Activated CD4-positive, alpha-beta T cell treated with anti-CD3 and anti-CD28 coated beads, Interleukin-2, amount 10 ng/mL, durations not matched to agents 7 days and 5 days (primary cell): ENCODE results near the gene SUMO2. TPM values are rescaled to one million over a fixed set of nuclear protein-coding genes. Genes with fewer than 3 reads are reported as not detected.

Experiments used
- CTCF ChIA-PET: fragments of 350-600 bp; sonication (Branson Sonifier 250); formaldehyde crosslinking; loops from one replicate; lab custom pipeline; 2021; ENCODE audit warnings: antibody characterized with exemption; lab: Charles Lee
- POLR2A ChIA-PET: fragments of 350-600 bp; sonication (Branson Sonifier 250); formaldehyde crosslinking; loops from one replicate; lab custom pipeline; 2021; ENCODE audit warnings: antibody characterized with exemption; lab: Charles Lee
- DNase-seq: peaks from one replicate; pipeline ENCODE4 v3.0.0-alpha.2; 2020
- H3K27ac Mint-ChIP-seq: one replicate; pipeline ENCODE4 v1.8.0; 2021; ENCODE audit warnings: mild to moderate bottlenecking, moderate library complexity, mixed read lengths
- H3K27me3 Mint-ChIP-seq: one replicate; pipeline ENCODE4 v1.8.0; 2021; ENCODE audit warnings: mixed read lengths
- H3K36me3 Mint-ChIP-seq: one replicate; pipeline ENCODE4 v1.8.0; 2021; ENCODE audit warnings: low read depth, mixed read lengths
- H3K4me1 Mint-ChIP-seq: one replicate; pipeline ENCODE4 v1.8.0; 2021; ENCODE audit warnings: mixed read lengths
- H3K4me3 Mint-ChIP-seq: one replicate; pipeline ENCODE4 v1.8.0; 2021; ENCODE audit warnings: mild to moderate bottlenecking, moderate library complexity, mixed read lengths
- H3K9me3 Mint-ChIP-seq: one replicate; pipeline ENCODE4 v1.8.0; 2021; ENCODE audit warnings: mixed read lengths
- total RNA-seq, 2 experiments: library from RNA; stranded (reverse); gene quantifications; one replicate each; pipeline ENCODE4 v1.2.3, GENCODE V29; 2021

SUMO2 gene
- total RNA-seq = 100 to 1,000 TPM; 527 to 642 TPM

DNA sequence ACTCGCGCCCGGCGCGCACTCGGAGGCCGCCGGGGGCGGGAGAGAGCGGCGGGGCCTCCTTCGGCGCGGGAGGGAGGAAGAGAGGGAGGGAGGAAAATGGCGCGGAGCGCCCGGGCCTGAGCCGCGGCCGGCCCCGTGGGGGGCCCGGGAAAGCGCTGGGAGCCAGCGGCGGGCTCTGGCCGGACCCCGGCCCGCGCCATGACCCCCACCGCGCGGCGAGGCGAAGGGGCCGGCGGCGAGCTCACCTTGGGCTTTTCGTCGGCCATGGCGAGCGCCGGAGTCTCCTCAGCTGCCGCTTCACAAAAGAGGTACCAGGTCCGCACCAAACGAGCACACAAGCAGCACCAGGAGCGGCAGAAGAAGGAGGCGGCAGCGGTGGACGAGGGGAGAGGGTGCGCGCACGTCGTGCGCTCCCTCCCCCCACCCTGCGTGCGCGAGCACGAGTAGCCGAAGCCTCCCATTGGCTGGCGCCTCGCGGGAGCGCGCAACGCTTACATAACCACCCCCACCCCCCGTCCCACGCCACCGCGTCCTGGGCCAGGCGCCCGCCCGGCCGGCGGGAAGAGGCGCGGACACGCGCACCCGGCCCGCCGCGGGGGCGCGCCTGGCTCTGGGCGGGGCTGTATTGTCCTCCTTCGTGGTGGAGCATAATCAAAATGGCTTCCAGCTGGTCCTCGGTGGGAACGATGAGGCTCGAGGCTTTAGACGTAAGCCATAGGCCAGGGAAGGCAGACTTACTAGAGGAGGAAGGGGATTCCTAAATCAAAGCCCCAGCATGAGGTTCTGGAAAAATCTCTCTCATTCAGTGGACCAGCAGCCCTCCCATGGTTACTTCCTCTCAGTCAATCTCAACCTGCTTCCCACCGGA is at the start of gene SUMO2:
SUMO2 (minus strand) TSS at position 391 of the 868 bp plus-strand sequence; CDS start at position 266, 125 bp downstream.
- POLR2A ChIA-PET = no interaction called here
- Mint-ChIP-seq H3K27me3 (no peaks in the 10 kb centered on the region), H3K4me1 (peaks cover 43% of the 10 kb centered on the region), H3K9me3 (no peaks in the 10 kb centered on the region), H3K27ac (peak within 1 kb of the TSS; percentile 99), H3K36me3 (peaks cover 36% of the 10 kb centered on the region), H3K4me3 (peak within 1 kb of the TSS; percentile 84)
- DNase-seq = peak; percentile 93
- CTCF ChIA-PET = interaction anchor here (0.6 to 2.0 kb wide), 8 partner anchors 11 to 310 kb away, joined by 3 to 14 read pairs (median 4); partner anchors contain the start of genes FDXR and MIF4GD

DNA sequence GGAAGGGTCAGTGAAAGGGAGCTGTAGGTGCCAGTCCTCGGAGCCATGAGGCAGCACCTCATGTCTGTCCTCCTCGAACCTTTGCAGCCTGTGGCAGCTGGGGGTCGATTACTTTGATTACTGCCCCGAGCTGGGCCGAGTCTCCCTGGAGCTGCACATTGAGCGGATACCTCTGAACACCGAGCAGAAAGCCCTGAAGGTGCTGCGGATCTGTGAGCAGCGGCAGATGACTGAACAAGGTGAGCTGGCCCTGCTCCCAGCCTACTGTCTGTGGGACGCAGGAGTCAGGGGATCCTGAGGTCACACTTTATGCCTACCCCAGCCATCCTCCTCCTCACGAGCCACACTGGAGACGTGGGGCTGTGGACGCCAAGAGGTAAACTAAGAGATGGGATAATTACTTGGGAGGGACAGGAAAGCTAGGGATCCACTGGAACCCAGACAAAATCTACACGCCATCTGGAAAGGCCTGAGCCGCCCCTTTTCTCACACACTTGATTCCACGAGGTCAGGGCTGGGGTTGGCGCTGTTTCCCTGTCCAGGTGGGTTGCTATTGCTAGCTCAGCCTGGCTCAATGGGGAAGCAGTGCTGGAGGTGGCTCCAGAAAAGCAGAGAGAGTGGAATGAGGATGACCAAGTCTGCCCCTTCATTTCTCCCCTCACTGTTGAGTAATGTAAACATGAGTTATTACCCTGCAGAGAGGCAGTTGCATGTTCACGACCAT is 49.1 kb upstream of the SUMO2 start:
- ChIA-PET CTCF (interaction anchor here (0.6 to 1.3 kb wide), 5 partner anchors 12 to 117 kb away, joined by 3 to 6 read pairs (median 3); partner anchors contain the start of gene MIF4GD), POLR2A (interaction anchor here (0.5 kb wide), 1 partner anchor 30 kb away, joined by 4 read pairs; no protein-coding TSS in a partner anchor)
- H3K27ac Mint-ChIP-seq = no peak overlapping the region
- DNase-seq = no peak
- no peaks in the 10 kb centered on the region for H3K9me3 Mint-ChIP-seq
- peaks cover 48% of the 10 kb centered on the region for H3K36me3 Mint-ChIP-seq
- no peaks in the 10 kb centered on the region for H3K27me3 Mint-ChIP-seq
- H3K4me1 Mint-ChIP-seq = no peaks in the 10 kb centered on the region
- no peak overlapping the region for H3K4me3 Mint-ChIP-seq

DNA sequence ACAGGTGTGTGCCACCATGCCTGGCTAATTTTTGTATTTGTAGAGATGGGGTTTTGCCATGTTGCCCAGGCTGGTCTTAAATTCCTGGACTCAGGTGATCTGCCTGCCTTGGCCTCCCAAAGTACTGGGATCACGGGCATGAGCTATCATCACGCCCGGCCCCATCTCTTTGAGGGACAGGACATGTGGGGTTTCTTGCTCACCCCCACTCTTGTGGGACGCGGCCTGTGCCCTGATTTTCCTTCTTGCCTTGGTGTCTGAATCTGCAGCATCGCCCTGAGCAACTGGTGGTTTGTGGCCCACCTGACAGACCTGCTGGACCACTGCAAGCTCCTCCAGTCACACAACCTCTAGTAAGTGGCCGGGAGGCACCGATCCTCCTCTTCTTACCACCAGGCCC is 48.3 kb upstream of the SUMO2 start:
- H3K4me1 Mint-ChIP-seq = no peaks in the 10 kb centered on the region
- no peak for DNase-seq
- CTCF ChIA-PET = interaction anchor here (1.1 to 1.3 kb wide), 4 partner anchors 13 to 23 kb away, joined by 3 to 5 read pairs (median 4); no protein-coding TSS in a partner anchor
- no peak overlapping the region for H3K4me3 Mint-ChIP-seq
- H3K36me3 Mint-ChIP-seq = peaks cover 40% of the 10 kb centered on the region
- no peaks in the 10 kb centered on the region for H3K27me3 Mint-ChIP-seq
- no peaks in the 10 kb centered on the region for H3K9me3 Mint-ChIP-seq
- POLR2A ChIA-PET = no interaction called here
- H3K27ac Mint-ChIP-seq = no peak overlapping the region

DNA sequence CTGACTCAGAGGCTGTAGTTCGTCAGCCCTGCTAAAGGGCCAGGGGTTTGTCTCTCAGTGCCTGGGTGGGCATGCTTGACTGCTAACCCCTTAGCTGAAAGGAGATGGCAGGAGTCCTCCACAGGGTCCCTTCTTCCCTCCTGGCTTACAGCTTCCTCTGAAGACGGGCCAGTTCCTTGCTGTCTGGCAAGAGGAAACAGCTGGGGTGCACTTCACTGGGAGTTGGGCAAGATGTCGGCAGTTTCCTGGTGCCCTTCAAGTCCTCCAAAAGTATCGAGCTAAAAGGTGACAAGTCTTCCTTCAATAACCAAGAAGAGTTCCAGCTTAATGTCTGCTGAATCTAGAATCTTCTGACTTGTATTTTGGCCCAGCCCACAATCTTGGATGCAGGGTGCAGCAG is 46.1 kb upstream of the SUMO2 start:
- Mint-ChIP-seq H3K4me3 (no peak overlapping the region), H3K9me3 (no peaks in the 10 kb centered on the region), H3K36me3 (peaks cover 33% of the 10 kb centered on the region), H3K27ac (no peak overlapping the region), H3K4me1 (no peaks in the 10 kb centered on the region), H3K27me3 (no peaks in the 10 kb centered on the region)
- POLR2A ChIA-PET = no interaction called here
- DNase-seq = no peak
- CTCF ChIA-PET = interaction anchor here (0.6 to 1.9 kb wide), 7 partner anchors 11 to 219 kb away, joined by 3 to 11 read pairs (median 3); partner anchors contain the start of gene MIF4GD

DNA sequence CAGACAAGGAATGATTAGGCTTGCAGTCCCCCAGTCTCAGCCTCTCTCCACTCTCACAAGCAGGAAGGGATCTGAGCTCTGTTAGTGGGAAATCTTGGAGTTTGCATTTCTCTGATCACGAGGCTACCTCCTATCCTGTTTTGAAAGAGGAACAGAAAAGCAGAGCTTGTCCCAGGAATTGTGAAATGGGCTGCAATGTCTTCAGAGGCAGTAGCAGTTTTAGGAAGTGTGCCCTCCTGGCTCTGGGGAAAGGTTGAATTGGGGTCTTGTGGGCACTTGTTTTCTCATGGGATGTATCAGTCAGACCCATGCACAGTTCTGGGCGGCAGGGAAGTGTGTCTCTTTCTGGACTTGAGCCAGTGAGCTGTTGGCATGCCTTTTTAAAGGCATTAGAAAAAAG is 45.5 kb upstream of the SUMO2 start:
- Mint-ChIP-seq H3K4me3 (no peak overlapping the region), H3K4me1 (no peaks in the 10 kb centered on the region), H3K27ac (peak overlapping the region; percentile 3), H3K9me3 (no peaks in the 10 kb centered on the region), H3K27me3 (no peaks in the 10 kb centered on the region), H3K36me3 (peaks cover 33% of the 10 kb centered on the region)
- ChIA-PET POLR2A (no interaction called here), CTCF (interaction anchor here (0.6 to 1.9 kb wide), 6 partner anchors 12 to 220 kb away, joined by 3 to 11 read pairs (median 3); no protein-coding TSS in a partner anchor)
- no peak for DNase-seq

DNA sequence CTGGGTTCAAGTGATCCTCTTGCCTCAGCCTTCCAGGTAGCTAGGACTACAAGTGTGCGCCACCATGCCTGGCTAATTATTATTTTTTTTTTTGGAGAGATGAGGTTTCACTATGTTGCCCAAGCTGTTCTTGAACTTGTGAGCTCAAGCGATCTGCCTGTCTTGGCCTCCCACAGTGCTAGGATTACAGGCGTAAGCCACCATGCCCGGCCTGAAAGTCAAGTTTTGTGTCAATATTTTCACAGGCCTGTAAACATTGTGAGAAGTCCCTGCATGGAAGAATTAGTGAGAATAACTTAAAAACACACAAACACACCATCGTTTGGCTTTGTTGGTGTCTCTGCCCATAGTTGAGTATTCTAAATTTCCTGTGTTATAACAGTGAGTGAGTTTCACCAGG is 45.0 kb upstream of the SUMO2 start:
- Mint-ChIP-seq H3K9me3 (no peaks in the 10 kb centered on the region), H3K4me1 (no peaks in the 10 kb centered on the region), H3K27me3 (no peaks in the 10 kb centered on the region), H3K36me3 (peaks cover 31% of the 10 kb centered on the region), H3K4me3 (no peak overlapping the region), H3K27ac (no peak overlapping the region)
- ChIA-PET CTCF (interaction anchor here (0.6 to 0.7 kb wide), 4 partner anchors 12 to 1201 kb away, joined by 3 to 7 read pairs (median 3); no protein-coding TSS in a partner anchor), POLR2A (no interaction called here)
- DNase-seq = no peak

DNA sequence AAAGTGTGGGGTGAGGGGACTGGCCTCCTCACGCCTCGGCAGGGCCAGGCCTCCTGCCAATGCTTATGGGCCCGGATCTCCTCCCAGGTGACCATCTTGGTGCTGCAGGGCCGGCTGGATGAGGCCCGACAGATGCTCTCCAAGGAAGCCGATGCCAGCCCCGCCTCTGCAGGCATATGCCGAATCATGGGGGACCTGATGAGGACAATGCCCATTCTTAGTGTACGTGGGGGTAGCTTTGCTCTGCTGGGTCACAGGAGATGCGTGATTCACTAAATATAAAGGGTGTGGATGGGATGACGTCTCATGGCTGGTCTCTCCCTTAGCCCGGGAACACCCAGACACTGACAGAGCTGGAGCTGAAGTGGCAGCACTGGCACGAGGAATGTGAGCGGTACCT is 42.3 kb upstream of the SUMO2 start:
- ChIA-PET CTCF (interaction anchor here (2.7 kb wide), 1 partner anchor 46 kb away, joined by 9 read pairs; the partner anchor contains the start of gene MIF4GD), POLR2A (interaction anchor here (0.6 kb wide), 1 partner anchor 32 kb away, joined by 5 read pairs; no protein-coding TSS in a partner anchor)
- Mint-ChIP-seq H3K27ac (no peak overlapping the region), H3K4me1 (no peaks in the 10 kb centered on the region), H3K9me3 (no peaks in the 10 kb centered on the region), H3K4me3 (no peak overlapping the region), H3K36me3 (peaks cover 30% of the 10 kb centered on the region), H3K27me3 (no peaks in the 10 kb centered on the region)
- no peak for DNase-seq

DNA sequence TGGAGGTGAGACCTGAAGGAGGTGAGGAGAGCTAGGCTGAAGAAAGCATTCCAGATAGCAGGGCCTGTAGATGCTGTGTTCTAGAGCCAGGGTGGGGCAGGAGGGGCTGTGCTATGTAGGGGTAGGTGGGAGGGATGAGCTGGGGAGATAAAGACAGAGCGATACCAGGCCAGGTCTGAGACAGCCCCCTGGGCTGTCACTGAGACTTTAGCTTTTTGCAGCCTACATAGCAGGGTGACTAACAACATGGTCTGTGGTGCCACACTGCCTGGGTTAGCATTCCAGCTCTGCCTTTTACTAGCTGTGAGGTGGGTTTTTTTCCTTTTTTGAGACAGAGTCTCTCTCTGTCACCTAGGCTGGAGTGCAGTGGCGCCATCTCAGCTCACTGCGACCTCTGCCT is 37.1 kb upstream of the SUMO2 start:
- Mint-ChIP-seq H3K4me1 (peaks cover 1% of the 10 kb centered on the region), H3K9me3 (no peaks in the 10 kb centered on the region), H3K27ac (no peak overlapping the region), H3K27me3 (no peaks in the 10 kb centered on the region), H3K4me3 (no peak overlapping the region), H3K36me3 (peaks cover 44% of the 10 kb centered on the region)
- CTCF ChIA-PET = interaction anchor here (0.6 to 1.6 kb wide), 6 partner anchors 9 to 1341 kb away, joined by 3 to 8 read pairs (median 4); partner anchors contain the start of gene MIF4GD
- POLR2A ChIA-PET = no interaction called here
- no peak for DNase-seq

DNA sequence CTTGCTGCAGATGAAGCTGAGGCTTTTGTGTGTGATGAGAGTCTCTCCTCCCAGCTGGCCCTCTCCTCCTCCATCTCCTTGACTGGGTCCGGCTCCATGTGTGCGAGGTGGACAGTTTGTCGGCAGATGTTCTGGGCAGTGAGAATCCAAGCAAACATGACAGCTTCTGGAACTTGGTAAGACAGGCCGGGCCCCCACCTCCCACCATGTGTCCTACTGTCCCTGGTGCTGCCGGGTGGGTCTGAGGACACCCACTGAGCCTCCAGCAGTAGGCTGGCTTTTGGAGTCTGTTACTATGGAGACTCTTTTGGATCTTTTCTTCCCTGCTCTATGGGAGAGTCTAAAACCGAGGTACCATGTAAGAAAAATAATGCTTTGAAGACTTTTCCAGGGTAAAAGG is 35.4 kb upstream of the SUMO2 start:
- Mint-ChIP-seq H3K27me3 (no peaks in the 10 kb centered on the region), H3K27ac (no peak overlapping the region), H3K36me3 (peaks cover 48% of the 10 kb centered on the region), H3K9me3 (no peaks in the 10 kb centered on the region), H3K4me1 (peaks cover 1% of the 10 kb centered on the region), H3K4me3 (no peak overlapping the region)
- no peak for DNase-seq
- ChIA-PET POLR2A (no interaction called here), CTCF (interaction anchor here (0.5 to 1.5 kb wide), 5 partner anchors 12 to 463 kb away, joined by 3 to 5 read pairs (median 4); no protein-coding TSS in a partner anchor)

DNA sequence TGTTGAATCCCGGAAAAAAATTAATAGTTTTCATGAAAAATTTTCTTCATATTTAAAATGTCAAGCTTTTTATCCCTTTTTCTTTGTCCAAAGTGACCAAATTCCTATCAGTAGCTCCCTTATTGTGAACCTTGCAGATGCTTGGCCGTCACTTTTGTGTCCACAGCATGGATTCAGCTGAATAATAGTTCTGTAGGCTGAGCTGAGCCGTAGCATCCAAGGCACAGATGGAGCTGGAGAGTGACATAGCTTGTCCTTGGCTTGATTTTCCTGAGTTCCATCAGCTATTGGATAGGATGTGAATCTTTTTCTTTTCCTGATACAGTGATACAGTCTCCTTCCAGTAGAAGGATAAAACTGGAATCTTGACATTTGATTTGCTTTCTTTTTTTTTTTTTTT is 26.3 kb upstream of the SUMO2 start:
- Mint-ChIP-seq H3K36me3 (peaks cover 30% of the 10 kb centered on the region), H3K4me1 (peaks cover 28% of the 10 kb centered on the region), H3K4me3 (no peak overlapping the region), H3K27ac (no peak overlapping the region), H3K27me3 (no peaks in the 10 kb centered on the region), H3K9me3 (no peaks in the 10 kb centered on the region)
- ChIA-PET POLR2A (no interaction called here), CTCF (interaction anchor here (0.6 to 1.3 kb wide), 2 partner anchors 11 to 60 kb away, joined by 3 to 8 read pairs; no protein-coding TSS in a partner anchor)
- no peak for DNase-seq

DNA sequence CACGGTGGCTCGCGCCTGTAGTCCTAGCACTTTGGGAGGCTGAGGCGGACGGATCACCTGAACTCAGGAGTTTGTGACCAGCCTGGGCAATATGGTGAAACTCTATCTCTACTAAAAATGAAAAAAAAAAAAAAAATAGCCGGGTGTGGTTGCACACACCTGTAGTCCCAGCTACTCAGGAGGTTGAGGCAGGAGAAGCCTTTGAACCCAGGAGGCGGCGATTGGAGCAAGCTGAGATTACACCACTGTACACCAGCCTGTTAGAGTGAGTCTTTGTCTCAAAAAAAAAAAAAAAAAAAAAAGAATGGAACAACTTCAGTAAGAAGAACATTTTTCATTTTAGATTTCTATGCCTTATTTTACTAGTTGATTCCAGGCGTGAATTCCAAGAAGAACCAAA is 25.4 kb upstream of the SUMO2 start:
- Mint-ChIP-seq H3K27me3 (no peaks in the 10 kb centered on the region), H3K4me1 (peaks cover 28% of the 10 kb centered on the region), H3K9me3 (no peaks in the 10 kb centered on the region), H3K27ac (peak overlapping the region; percentile 25), H3K4me3 (peak overlapping the region; percentile 43), H3K36me3 (peaks cover 28% of the 10 kb centered on the region)
- DNase-seq = no peak
- ChIA-PET POLR2A (no interaction called here), CTCF (interaction anchor here (0.6 to 1.5 kb wide), 3 partner anchors 12 to 317 kb away, joined by 3 to 8 read pairs (median 5); no protein-coding TSS in a partner anchor)

DNA sequence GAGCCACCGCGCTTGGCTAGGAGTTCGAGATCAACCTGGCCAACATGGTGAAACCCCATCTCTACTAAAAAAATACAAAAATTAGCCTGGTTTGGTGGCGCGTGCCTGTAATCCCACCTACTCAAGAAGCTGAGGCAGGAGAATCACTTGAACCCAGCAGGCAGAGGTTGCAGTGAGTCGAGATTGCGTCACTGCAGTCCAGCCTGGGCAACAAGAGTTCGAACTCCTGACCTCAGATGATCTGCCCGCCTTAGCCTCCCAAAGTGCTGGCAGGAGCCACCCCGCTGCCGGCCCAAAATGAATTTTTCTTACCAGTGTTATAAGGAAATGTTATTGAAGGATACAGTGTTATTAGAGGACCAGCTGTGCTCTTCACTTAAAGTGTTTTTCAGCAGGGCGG is 25.0 kb upstream of the SUMO2 start:
- H3K27me3 Mint-ChIP-seq = no peaks in the 10 kb centered on the region
- peaks cover 28% of the 10 kb centered on the region for H3K4me1 Mint-ChIP-seq
- DNase-seq = no peak
- CTCF ChIA-PET = interaction anchor here (0.6 to 3.3 kb wide), 3 partner anchors 23 to 317 kb away, joined by 3 to 17 read pairs (median 5); no protein-coding TSS in a partner anchor
- no peaks in the 10 kb centered on the region for H3K9me3 Mint-ChIP-seq
- peaks cover 28% of the 10 kb centered on the region for H3K36me3 Mint-ChIP-seq
- peak overlapping the region; percentile 25 for H3K27ac Mint-ChIP-seq
- POLR2A ChIA-PET = no interaction called here
- peak overlapping the region; percentile 43 for H3K4me3 Mint-ChIP-seq
